GM12872 (cell line): ENCODE data around the gene NFIX.

Experiments used
- TF ChIP-seq, protein P1 (sequence below): IDR thresholded peaks from 3 replicates; pipeline ENCODE4 v1.5.1; 2011; ENCODE audit warnings: low read depth, mild to moderate bottlenecking, low read length, moderate library complexity; ENCODE audit not compliant: insufficient read depth

Gene NFIX

DNA sequence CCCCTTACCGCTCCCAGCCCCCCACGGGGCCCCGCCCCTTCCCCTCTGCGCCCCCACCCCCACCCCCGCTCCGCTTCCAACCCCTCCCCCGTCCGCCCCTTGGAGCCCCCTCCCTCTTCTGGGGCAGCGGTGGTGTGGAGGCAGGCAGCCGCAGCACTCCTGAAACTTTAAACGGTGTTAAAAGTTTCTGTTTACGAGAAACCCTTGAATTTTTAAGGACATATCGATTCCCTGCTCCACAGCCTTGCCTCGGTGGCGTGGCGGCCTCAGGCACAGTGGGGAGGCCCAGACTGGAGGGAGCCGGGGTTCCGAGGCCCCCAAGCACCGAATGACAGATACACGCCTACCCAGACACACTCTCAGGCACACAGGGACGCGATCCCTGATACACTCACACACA lies 4.8 kb upstream of the NFIX start:
- TF ChIP-seq, protein P1, sequence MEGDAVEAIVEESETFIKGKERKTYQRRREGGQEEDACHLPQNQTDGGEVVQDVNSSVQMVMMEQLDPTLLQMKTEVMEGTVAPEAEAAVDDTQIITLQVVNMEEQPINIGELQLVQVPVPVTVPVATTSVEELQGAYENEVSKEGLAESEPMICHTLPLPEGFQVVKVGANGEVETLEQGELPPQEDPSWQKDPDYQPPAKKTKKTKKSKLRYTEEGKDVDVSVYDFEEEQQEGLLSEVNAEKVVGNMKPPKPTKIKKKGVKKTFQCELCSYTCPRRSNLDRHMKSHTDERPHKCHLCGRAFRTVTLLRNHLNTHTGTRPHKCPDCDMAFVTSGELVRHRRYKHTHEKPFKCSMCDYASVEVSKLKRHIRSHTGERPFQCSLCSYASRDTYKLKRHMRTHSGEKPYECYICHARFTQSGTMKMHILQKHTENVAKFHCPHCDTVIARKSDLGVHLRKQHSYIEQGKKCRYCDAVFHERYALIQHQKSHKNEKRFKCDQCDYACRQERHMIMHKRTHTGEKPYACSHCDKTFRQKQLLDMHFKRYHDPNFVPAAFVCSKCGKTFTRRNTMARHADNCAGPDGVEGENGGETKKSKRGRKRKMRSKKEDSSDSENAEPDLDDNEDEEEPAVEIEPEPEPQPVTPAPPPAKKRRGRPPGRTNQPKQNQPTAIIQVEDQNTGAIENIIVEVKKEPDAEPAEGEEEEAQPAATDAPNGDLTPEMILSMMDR = no peak

DNA sequence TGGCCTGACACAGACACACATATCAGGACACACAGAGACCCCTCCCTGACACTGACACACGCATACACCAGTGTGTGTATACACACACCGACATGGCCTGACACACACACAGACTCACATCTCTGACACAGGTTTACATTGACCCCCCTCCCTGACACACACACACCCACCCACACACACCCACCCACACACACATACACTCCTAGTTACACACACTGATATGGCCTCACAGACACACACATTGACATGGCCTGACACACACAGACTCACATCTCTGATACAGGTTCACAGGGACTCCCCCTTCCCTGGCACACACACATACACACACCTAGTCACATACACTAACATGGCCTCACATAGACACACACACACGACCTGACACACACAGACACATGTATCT lies 4.4 kb upstream of the NFIX start:
- TF ChIP-seq, protein P1 = no peak

DNA sequence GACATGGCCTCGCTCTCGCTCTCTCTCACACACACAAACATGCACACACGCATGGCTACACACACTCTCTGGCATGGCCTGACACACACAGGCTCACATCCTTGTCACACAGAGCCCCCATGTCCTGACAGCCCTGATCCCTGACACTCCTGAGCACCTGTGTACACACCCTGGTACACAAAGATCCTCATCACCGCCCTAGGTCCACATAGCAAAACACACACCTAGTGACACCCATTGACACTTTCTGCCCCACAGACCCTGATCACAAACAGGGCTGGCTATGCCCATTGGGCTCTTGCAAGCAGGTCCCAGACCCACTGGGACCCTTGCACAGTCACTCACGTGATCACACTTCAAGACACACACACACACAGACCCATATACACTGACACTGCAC lies 4.0 kb upstream of the NFIX start:
- TF ChIP-seq, protein P1 = no peak

DNA sequence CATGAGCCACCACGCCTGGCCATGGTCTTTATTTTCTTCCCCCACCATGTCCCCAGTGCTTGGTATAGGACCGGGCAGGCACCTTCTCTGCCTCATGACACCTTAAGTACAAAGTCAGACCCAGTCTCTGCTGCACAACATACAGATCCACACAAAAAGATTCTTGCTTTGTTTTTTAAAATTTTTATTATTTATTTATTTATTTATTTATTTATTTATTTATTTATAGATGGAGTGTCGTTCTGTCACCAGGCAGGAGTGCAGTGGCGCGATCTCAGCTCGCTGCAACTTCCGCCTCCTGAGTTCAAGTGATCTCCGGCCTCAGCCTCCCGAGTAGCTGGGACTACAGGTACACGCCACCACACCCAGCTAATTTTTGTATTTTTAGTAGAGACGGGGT lies 2.5 kb upstream of the NFIX start:
- TF ChIP-seq, protein P1 = no peak

DNA sequence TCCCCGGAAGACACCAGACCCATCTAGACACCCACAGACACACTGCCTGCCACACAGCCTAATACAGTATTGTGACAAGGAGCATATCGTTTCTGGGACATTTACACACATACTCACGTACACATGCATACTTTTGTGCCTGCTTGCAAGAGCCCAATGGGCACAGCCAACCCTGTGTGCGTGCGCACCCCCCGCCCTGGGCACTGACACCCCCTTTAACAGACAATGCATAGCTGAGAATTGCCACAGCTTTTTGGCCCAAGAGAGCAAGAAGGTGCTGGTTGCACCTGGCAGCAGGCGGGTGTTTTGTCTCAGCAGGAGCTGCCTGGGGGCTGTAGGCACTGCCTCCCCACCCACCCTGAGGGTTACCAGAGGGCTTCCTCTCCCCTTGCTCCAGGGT lies 1.7 kb upstream of the NFIX start:
- TF ChIP-seq, protein P1 = no peak

DNA sequence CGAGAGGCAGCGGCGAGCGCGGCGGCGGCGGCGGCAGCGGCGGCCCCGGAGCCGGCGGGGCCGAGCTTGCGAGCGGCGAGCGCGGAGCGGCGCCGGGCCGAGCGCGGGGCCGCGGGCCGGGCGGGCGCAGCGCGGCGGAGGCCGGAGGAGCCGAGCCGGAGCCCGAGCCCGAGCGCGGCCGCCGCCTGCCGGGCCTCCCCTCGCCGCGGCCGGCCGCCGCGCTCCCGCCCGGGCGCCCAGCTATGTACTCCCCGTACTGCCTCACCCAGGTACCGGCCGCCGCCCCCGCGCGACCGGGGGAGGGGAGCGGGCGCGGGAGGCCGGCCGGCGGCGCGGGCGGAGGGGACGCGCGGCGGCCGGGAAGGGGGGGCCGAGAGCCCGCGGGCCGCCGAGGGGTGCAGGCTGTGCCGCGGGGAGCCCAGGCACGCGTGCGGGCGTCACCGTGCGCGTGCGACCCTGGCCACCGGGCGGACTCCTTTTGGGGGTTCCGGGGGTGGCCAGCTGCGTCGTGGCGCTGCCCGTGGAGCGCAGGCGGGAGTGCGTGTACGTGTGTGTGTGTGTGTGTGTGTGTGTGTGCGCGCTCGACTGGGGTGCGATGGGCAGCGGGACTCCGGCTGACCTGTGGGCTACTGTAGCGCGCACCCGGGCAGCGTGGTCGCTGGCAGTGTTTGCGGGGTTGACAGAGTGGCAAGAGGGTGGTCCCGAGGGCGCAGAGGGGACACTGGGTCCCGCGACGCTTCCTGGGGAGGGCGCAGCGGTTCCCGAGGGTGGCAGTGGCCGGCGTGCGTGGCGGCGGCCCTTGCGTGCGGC lies 526 bp downstream of the NFIX start:
- TF ChIP-seq, protein P1 = no peak

DNA sequence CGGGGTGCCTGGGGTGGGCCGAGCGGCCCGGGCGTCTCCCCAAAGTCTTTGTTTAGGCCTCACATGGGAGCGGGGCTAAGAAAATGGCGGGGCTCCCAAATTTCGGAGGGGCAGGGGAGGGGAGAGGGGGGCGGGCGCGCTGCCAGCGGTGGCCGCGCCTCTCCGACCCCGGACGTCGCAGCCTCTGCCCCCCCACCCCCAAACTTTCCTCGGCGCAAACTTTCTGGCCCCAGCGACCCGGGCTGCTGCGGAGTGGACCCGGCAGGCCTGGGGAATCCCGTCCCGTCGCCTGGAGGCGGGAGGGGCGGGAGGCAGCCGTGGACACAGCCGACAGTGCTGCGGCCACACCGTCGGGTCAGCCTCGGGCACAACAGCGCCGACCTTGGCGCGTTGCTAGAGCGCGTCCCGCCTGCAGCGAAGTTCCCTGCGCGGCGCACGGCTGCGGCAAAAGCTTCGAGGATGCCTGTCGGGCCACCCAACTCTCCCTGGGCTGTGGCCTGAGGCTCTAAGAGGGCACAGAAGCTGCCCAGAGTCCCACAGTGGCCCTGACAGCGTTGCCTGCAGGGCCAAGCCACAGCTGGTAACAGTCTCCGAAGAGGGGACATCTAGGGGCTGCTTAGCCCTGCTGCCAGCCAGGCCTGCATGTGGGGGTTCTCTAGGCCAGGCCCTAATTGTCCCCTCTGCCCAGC lies 1.3 kb downstream of the NFIX start:
- TF ChIP-seq, protein P1 = no peak
